NCI-H2196 treated with DMSO at 0.1 percent for 48 hours (cell line): Measurements from ENCODE around the gene DHX29.
"Not testable (repeated sequence)": the region's sequence is repeated elsewhere in the genome, so short reads cannot be mapped to it uniquely, and the experiment has no call there.

Experiments
- DNase-seq: peaks from one replicate; lab custom pipeline; 2025; ENCODE audit not compliant: unreplicated experiment; lab: John Stamatoyannopoulos, UW

Gene DHX29

DNA sequence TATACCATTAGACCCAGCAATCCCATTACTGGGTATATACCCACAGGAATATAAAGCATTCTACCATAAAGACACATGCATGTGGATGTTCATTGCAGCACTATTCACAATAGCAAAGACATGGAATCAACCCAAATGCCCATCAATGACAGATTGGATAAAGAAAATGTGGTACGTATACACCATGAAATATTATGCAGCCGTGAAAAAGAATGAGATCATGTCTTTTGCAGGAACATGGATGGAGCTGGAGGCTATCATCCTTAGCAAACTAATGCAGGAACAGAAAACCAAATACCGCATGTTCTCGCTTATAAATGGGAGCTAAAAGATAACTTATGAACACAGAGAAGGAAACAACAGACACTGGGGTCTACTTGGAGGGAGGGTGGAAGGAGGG lies 10.7 kb upstream of the DHX29 start:
- not testable (repeated sequence) for DNase-seq

DNA sequence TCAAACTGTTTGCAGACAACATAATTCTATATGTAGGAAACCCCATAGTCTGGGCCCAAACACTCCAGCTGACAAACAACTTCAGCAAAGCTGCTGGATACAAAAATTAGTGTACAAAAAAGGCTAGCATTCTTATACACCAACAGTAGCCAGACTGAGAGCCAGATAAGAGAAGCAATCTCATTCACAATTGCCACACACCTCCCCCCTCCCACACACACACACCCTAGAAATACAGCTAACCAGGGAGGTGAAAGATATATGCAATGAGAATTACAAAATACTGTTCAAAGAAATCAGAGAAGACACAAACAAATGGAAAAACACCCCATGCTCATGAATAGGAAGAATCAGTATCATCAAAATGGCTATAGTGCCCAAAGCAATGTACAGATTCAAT lies 9.3 kb upstream of the DHX29 start:
- no peak for DNase-seq

DNA sequence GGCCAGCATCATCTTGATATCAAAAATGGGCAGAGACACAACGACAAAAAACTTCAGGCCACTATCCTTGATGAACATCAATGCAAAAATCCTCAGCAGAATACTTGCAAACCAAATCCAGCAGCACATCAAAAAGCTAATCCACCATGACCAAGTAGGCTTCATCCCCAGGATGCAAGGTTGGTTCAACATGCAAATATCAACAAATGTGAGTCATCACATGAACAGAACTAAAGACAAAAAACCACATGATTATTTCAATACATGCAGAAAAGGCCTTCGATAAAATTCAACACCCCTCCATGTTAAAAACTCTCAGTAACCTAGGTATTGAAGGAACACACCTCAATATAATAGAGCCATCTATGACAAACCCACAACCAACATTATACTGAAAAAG lies 8.8 kb upstream of the DHX29 start:
- no peak for DNase-seq

DNA sequence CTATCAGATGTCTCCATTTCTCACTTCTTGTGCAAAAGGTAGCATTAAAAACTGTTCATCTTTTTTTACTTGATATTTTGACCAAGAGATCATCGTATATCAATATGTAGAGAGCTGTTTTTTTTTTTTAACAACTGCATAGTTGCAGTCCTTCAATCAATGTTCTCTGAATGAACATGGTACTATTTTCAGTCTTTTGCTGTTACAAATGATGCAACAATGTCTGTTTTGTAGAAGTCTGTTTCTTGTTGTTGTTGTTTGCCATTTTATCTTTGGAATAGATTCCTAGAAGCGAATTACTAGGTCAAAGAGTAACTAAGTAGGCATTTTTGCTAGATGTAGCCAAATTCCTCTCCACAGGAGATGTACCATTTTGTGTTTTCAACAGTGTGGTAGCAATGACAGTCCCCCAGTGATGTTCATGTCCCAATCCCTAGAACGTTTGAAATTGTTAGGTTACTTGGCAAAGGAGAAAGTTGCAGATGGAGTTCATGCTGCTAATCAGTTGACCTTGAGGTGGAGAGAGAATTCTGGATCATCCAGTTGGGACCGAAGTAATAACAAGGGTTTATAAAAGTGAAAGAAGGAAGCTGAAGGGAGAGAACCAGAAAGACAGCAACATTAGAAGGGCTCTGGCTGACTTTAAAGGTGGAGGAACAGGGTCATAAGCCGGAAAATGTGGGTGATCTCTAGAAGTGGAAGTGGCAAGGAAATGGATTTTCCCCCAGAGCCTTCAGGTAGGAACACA lies 6.5 kb upstream of the DHX29 start:
- DNase-seq: no peak

DNA sequence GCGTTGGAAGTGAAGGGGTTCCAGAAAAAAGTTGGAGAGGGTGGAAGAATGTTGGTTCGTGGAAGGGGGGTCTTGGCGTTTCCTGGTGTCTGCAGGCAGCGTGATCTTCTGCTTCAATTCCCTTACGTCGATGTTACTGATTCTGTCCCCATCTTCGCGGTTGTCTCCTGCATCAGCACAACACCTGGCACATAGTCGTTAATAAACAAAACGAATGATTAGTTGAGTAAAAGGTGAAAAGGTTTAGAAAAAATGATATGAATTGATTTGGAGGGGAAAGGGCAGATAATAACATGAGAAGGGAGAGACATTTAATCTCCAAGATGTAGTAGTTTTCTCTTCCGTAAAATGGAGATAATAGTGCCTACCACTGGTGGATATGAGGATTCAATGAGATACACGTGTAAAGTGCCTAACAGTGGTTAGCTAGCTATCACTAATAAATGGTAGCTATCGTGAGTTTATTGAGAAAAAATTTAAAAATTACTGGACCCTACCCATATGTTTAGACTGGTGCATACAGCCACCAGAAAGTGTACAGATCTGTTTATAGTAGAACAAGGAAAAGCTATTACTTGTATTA lies 851 bp upstream of the DHX29 start:
- no peak for DNase-seq

DNA sequence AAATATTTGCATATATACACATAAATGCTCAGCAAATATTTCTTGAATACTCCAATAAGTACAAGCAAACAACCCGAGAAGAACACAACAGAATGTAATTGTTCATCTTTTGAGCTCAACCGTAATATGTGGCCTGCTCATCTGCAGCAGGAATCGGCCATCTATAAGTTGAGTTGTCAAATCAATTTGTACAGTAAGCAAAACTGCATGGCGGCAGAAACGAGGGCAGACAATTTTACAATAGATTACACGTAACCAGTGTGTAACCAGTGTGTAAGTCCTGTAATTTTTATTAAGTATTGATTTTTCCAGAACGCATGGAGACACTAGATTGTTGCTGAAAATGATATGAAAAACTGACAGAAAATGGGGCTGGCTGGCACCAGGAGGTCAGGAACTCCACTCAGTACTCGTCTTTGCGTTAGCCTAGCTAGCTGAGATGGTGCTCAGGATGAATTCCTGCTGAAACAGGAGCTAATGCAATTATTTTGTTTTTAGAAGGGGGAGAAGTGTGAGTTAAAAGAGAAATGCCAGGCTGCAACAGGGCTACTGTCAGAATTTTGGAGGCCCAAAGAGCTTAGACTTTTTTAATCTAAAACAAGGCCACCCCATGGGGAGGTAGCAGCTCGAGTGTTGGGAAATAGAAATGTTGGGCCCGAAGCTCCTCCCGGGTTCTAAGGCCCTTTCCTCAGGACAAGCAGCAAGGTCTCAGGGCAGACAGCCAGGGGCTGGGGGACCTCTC lies 682 bp downstream of the DHX29 start:
- no peak for DNase-seq

DNA sequence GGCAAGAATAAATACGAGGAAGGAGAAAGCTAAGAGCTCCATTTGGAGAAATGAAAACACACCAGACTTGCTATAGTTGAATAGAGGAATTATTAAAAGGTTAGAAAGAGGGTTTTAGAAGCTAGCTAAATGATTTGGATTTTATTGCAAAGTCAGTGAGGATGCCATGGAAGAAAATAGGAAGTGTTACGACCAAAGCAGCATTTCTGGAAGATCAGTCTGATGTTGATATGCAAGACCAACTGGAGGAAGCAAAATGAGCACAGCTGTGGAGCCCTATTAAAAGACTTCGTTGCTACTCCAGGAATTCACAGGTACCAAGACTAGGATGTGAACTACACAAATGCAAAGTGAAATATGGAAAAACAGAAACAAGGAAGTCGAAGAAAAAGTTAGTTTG lies 2.1 kb downstream of the DHX29 start:
- no peak for DNase-seq

DNA sequence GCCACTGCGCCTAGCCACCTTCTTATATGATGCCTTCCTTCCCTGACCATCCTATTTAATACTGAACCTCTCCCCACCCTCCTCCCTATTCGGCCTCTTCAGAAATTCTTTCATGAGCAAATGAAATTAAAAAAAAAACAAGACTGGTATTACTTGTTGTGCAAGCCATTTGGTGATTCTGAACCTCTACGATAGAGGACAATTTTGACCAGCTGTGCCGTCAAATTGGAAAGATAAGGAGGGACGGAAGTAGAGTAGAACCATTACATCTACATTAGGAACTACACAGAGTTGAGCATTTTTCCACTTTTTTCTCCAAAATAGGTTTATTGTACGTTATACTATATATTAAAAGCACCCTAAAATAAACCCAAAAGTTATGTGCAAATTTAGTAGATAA lies 2.9 kb downstream of the DHX29 start:
- no peak for DNase-seq

DNA sequence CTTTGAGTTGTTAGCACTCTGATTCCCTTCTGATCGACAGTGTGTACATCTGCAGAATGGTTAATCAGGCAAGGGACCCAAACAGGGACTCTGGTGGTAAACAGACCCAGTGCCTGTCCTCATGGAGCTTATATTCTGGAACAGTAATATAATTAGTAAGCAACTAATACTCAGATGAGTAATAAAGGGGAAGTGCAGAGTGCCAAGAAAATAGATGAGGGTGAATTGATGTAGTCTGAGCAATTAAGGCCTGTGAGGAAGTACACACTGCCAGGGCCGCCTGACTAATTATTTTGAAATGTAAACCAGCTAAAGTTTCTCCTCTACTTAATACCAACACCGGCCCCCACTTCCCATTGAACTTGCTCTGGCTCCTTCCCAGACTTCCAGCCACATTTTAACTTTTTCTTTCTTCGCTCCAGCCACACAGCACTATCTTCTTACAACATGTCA lies 4.2 kb downstream of the DHX29 start:
- DNase-seq: no peak

DNA sequence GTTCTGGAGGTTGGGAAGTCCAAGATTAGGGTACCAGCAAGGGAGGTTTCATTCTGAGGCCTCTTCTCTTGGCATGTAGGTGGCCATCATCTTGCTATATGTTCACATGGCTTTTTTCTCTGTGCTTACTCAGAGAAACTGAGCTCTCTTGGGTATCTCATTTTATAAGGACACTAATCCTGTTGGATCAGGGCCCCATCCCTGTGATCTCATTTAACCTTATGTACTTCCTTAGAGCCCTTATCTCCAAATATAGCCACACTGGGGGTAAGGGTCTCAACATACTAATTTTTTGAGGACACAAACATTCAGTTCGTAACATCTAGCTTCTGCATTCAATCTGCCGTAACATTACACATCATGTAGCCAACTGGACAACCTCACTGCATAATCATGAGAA lies 6.6 kb downstream of the DHX29 start:
- no peak for DNase-seq

DNA sequence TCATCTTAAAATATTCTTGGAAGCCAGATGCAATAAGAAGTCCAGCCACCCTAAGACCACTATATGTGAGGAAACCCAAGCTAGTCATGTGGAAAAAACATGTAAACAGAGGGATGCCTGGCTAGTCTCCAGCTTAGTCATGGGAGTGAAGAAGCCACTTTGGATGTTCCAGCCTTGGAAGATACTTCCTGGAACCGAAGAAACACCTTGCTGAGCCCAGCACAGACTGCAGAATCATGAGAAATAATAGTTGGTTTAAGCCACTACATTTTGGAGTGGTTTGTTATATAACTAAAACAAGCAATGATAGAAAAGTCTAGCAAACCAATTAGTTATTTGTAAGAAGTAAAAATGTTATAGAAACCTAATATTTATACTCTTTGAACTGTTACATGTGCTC lies 12.6 kb downstream of the DHX29 start:
- no peak for DNase-seq

DNA sequence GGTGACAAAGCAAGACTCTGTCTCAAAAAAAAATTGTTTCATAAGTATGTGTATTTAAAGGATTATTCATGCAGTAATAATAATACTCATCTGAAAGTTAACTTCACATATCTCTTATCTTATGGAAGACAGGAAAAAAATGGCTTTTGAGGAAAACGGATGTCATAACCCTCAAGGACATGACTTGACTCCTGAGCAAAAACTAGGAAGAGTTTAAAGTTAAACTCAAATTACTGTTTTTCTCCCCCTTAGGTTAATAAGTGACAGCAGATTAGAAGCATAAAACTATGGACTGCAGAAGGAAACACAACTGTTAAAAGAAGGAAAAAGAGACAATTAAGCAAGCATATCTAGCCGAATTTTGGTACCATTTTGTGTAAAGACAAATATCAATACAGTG lies 16.5 kb downstream of the DHX29 start:
- DNase-seq: no peak

DNA sequence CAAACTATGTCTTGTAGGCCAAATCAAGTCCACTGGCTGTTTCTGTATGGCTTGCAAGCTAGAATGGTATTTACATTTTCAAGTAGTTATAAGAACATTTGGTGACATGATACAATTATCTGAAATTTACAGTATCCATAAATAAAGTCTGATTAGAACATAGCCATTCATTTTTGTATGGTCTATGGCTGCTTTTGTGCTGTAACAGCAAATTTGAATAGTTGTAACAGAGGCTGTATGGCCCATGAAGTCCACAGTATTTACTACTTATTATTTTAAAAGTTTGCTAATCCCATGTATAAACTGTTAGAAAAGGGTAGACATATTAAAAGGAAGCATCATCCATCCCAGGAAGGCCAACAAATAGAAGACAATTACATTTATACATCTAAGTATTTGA lies 17.7 kb downstream of the DHX29 start:
- DNase-seq: no peak

DNA sequence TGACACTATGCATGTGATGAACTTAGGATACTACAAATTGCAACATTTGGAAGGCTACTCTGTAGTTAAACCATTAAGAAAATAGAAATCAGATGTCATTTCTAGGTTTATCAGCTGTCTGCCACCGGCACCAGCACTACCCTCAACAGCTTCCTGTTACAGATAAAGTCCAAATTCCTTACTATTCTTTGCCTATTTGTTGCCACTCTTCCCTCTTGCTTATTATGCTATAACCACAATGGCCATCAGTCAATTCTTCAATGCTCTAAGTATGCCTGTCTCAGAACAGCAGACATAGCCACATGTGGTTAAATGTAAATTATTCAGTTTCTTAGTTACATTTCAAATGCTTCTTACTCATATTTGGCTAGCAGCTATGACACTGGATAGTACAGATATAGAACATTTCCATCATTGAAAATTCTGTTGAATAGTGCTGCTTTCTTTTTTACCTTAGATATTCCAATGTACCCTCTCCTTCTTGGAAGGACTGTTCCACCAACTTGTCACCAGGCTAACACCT lies 21.0 kb downstream of the DHX29 start:
- DNase-seq: no peak

DNA sequence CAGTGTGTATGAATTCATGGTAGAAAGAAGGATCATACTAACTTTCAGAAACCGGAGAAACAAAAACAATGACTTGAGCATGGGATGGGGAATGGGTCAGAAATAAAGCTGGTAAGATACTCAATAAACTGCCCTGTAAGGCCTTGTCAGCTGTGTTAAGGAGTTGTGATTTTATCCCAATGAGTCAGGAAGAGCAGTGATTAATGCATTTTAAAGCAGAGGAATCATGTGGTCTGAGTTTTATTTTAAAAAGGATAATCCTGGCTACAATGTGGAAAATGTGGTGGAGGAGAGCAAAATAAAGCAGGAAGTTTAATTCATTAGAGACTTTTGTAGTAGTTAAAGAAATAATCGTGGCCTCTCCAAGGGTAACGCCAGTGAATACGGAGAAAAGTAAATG lies 28.7 kb downstream of the DHX29 start:
- no peak for DNase-seq

DNA sequence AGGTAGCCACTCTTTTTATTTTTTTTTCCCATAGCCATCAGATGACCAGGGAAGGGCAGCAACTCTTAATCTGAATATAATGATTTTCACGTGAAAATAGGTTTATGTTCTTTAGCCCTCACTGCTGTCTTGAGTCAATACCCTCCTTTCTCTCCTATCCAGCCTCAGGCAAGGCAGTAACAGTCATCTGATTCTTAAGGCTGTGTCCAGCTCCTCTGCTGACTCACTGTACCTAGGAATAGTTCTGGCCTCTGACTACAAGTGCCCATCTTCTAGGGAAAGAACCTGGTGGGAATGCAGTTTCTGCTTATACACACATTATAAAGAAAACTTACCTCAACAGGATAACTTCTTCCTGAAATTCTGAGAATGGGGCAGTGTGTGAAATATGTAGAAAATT lies 30.7 kb downstream of the DHX29 start:
- DNase-seq: no peak

DNA sequence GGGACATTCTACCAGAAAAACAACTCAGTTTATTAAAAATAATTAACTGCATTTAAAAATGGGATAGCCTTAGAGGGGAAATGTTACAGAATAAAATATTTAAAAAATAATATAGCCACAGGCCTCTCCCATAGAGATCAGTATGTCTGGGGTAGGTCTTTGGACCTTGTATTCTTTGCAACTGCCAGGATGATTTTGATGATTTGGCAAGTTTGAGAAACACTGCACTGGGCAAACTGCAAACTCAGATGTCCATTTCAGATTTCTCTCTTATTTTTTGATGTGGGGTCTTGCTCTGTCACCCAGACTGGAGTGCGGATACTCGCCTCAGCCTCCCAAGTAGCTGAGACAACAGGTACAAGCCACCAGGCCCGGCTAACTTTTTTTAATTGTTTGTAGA lies 49.2 kb downstream of the DHX29 start:
- no peak for DNase-seq

DNA sequence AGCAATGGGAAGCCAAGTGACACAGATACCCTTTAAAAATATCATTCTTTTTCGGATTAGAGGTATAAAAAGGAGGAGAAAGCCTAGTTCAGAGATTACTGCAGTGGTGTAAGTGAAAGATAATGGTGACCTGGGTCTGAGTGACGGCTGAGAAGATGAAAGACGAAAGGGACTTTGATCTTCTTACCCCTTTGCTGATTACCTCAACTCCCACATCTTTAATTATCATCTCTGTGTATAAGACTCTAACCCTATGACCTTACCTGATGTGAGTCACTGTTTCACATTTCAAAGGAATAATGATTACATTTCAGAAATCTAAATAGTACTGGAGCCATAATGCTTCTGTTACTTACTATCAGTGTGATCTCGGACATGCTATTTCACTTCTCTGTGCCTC lies 52.7 kb downstream of the DHX29 start:
- no peak for DNase-seq

DNA sequence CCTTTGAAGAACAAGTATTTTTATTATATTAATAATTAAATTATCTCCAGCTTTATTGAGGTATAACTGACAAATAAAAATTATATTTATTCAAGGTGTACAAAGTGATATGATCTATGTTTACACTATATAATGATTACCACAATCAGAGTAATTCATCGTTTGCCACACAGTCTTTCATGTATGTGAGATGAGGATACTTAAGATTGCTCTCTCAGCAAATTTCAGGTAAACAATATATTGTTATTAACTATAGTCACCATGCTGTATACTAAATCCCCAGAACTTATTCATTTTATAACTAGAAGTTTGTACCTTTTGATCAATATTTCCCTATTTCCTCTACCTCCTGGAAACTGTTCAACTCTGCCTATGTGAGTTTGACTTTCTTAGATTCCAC lies 57.4 kb downstream of the DHX29 start:
- DNase-seq: no peak

DNA sequence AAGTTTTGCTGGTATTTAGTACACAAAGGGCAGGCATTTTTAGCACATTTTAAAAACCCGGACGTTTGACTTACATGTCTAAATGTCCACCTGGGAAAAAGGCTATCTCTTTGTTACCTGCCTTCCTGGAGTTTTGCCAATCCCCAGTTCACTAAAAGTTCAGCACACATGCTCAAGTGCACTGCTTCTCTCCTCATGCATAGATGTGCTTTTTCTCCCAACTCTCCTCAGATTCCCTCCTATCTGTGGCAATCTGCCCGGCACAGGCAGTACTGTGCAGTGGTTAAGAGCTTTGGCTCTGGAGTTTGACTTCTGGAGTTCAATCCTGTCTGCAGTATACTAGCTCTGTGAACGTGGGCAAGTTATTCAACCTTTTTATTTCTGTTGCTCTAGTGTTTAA lies 65.7 kb downstream of the DHX29 start:
- DNase-seq: no peak

DNA sequence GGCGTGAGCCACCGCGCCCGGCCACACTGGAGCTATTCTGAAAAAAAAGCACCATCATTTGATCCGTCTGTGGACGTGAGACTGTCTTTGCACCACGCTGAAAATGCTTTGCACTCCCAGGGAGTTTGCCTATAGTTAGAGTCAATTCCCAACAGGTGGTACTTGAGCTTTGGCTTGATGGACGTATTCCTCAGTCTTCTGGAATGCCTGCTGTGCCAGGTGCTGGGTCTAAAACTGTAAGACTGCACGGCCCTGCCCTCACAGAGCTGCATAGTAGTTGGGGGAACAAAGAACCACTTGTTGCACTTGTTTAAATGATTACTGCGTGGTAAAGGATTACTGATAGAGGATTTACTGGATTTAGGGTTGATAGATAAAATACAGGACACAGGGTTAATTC lies 70.7 kb downstream of the DHX29 start:
- DNase-seq: no peak

DNA sequence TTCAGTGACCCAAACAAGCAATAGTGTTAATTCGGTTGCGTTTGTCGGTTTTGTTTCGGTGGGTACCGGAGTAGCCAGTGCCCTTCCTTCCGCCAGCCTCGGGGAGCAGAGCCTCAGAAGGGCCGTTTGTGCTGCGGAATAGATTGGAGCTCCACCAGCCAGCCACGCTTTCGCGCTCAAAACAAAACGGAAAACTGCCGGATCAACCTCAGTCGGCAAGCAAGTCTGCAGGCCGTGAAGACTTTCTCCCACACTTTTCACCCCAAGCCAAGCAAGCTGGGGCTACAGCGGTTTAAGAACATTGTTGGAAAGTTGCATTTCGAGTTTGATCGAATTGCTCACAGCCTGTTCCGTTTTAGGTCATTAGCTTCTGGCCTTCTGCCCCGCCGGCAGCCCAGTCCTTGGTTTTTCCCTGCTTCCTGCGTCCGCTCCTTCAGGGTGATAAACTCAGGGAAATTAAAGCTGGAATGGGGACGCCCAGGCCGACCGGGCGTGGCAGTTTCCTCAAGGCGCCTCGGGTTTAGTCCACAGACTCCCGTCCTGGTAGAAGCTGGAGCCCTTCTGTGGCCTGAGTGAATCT lies 73.3 kb downstream of the DHX29 start:
- DNase-seq: no peak
